COR-L47 (cell line): ENCODE data around the gene HYKK.
"Not testable (repeated sequence)": the region's sequence is repeated elsewhere in the genome, so short reads cannot be mapped to it uniquely, and the experiment has no call there.

ENCODE experiments used
- DNase-seq: peaks from one replicate; lab custom pipeline; 2025; lab: John Stamatoyannopoulos, UW

Gene HYKK

GRCh38 chr15:78540141-78540870 lies 32.9 kb downstream of the HYKK start, which contains the start of gene PSMA4:
TSS of gene PSMA4 (plus strand) at chr15:78540444. CDS start at chr15:78541928, 1,484 bp downstream.
- peak; percentile 86 for DNase-seq

GRCh38 chr15:78540871-78541743 lies 33.7 kb downstream of the HYKK start:
- DNase-seq, result no peak

GRCh38 chr15:78541744-78542034 lies 34.3 kb downstream of the HYKK start:
- no peak for DNase-seq

DNA sequence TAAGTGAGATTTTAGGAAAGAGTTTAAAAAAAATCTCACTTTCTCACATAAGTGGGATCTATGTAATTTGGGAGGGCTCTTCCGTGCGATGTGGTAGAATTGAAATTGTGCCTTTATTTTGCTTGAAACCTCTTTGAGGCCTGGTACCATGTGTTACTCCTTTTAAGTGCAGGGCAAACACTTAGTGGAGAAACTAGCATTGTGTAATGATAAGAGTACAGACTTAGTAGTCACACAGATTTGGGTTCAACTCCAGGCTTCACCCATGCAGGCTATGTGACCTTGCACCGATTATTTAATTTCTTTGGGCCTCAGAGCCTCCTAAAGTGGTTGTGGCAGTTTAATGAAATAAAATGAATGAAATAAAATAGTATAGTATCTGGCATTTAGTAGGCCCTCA lies 35.3 kb downstream of the HYKK start:
- no peak for DNase-seq

DNA sequence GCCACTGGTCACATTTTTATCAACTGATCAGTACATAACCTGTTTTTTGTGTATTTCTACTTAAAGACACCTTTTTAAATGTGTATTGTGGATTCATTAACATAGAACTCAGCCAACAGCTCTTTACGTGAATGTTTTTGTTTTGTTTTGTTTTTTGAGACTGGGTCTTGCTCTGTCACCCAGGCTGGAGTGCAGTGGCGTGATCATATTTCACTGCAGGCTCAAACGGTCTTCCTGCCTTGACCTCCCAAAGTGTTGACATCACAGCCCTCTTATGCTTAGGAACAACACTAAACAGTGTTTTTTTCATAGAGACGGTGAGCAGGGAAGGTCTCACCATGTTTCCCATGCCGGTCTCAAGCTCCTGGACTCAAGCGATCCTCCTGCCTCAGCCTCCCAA lies 42.8 kb downstream of the HYKK start:
- DNase-seq, result no peak

GRCh38 chr15:78550815-78551214 lies 43.4 kb downstream of the HYKK start:
- no peak for DNase-seq

DNA sequence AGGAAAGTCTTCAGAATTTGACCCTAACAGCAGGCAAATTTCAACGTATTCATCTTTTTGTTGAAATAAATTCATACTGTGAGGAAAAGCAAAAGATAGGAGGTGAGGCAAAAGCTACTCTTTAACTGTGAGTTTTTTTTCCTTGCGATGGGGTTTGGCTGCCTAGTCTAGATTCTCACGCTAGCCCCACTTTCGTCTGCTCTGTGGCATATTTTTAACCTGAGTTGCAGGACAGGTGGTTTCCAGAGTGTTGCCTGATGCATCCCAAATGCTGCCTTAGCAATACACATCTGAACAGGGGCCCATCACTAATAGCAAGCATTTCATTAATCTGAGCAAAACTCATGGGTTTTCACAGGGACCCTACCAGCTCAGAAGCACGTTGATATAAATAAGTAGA lies 44.5 kb downstream of the HYKK start:
- no peak for DNase-seq

DNA sequence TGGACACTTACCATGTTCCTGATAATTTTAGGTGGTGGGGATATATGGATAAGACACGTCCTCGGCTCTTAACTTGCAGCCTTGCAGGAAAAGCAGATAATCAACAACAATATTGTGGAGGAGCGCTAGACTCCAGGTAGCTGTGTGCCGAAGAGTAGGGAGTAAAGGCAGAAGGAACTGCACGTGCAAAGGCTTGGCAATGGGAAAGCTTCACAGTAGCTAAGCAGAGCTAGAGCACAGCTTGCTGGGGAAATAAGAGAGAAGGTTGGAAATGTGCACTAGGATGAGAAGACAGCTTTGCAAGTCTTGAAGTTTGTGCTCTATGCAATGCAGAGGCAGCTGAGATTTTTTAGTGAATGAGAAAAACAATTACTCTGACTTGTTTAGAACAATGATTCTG lies 45.2 kb downstream of the HYKK start:
- no peak for DNase-seq

DNA sequence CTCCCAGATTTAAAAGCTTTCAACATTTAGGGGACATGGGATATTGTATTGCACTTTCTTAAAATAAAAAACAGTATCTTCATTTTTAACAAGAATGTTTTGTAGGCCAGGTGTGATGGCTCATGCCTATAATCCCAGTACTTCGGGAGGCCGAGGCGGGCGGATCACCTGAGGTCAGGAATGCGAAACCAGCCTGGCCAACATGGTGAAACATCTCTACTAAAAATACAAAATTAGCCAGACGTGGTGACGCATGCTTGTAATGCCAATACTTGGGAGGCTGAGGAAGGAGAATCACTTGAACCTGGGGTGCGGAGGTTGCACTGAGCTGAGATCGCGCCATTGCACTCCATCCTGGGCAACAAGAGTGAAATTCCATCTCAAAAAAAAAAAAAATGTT lies 52.8 kb downstream of the HYKK start:
- DNase-seq, result not testable (repeated sequence)

GRCh38 chr15:78561490-78561889 lies 54.1 kb downstream of the HYKK start:
- DNase-seq, result no peak

DNA sequence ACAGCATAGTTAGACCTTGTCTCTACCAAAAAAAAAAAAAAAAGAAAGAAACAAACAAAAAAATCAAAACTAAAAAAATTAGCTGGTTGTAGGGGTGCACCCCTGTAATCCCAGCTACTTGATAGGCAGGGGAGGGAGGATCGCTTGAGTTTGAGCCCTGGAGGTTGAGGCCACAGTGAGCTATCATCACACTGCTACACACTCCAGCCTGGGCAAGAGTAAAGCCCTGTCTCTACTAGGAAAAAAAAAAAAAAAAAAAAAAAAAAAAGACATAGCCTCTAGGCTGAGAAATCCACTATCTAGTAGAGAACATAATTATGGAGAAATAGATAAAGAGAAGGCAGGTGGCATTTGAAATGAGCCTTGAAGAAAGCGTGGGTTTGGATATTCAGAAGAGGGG lies 55.7 kb downstream of the HYKK start:
- DNase-seq, result no peak

DNA sequence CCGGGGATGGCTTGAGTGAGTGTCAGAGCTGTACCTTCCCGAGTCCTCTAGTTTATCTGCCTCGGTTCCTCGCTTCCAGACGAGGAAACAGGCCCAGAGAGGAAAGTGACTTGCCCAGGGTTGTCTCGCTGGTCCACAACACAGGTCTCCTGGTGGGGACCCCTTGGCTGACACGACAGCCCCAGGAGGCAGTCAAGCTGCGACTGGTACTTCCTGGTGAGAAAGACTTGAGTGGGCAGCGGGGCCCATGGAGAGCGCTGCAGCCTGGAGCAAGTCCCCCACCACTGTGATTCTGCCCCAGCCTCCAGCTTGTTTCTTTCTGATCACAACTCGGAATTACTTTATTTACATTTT lies 57.3 kb downstream of the HYKK start:
- DNase-seq, result no peak

GRCh38 chr15:78565097-78565950 lies 57.9 kb downstream of the HYKK start, which contains the start of gene CHRNA5:
TSS of gene CHRNA5 (plus strand) at chr15:78565520. CDS start at chr15:78565720, 200 bp downstream.
- peak; percentile 64 for DNase-seq

DNA sequence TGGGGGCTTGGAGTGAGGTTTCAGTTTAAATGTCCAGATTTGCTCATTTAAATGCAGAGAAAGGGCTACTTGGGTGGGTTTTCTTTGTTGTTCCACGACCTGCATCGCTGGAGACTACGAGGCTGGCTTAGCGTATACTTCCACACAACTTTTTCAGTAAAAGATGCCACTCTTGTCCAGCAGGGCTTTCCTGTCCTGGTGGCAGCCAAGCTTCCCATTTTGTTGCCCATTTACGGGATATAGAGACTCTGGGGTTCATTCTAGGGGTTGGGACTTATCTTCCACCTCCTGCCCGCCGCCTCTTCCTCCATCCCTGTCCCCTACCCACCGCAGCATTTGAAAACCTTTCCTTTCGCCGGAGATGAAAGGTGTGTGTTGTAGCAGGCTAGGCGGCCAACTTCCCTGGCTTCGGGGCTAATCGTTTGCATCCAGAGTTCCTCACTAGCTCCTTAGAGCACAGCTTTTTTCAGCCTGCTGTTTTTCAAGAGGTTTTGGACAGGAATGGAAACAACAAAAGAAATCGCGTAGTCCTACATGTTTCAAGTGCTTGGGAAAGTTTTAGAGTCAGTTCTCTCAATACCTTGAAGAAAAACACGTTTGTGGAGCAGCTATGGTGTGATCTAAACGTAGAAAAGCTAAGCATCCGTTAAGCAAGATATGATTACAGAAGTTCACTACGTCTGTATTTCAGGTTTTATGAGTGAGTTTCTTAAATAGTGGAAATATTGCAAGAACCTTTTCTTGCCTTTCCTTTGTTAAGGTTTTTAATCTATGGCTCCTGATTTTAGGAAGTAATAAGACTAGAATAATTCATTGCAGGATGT lies 58.8 kb downstream of the HYKK start:
- peak; percentile 2 for DNase-seq

GRCh38 chr15:78567531-78567930 lies 60.2 kb downstream of the HYKK start:
- DNase-seq, result no peak

DNA sequence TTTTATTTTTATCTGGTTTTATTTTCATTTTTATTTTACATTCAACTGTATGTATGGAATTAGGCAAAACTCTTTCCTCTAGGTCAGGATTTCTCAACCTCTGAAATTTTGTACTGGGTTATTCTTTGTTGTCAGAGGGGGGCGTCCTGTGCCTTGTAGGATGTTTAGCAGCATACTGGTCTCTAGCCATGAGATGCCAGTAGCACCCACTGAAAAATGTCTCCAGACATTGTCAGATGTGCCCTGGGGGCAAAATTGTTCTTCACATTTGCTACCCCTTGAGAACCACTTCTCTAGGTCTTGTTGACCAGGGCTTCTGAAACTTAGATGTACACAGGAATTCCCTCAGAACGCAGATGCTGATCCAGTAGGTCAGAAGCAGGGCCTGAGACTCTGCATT lies 63.3 kb downstream of the HYKK start:
- DNase-seq, result no peak

GRCh38 chr15:78571382-78571781 lies 64.0 kb downstream of the HYKK start:
- no peak for DNase-seq

- DNase-seq, result no peak
These were observed 66.0 kb downstream of the HYKK start for GRCh38 chr15:78573416-78573815.

- DNase-seq, result no peak
These were observed 67.6 kb downstream of the HYKK start for GRCh38 chr15:78574944-78575343.
